Fibroblast of gingiva (primary cell): Measurements from ENCODE around the gene B3GNT5.

Experiments used
- DNase-seq: peaks from one replicate; pipeline ENCODE4 v3.0.0-alpha.2; 2011; ENCODE audit warnings: low read depth

The B3GNT5 gene

DNA sequence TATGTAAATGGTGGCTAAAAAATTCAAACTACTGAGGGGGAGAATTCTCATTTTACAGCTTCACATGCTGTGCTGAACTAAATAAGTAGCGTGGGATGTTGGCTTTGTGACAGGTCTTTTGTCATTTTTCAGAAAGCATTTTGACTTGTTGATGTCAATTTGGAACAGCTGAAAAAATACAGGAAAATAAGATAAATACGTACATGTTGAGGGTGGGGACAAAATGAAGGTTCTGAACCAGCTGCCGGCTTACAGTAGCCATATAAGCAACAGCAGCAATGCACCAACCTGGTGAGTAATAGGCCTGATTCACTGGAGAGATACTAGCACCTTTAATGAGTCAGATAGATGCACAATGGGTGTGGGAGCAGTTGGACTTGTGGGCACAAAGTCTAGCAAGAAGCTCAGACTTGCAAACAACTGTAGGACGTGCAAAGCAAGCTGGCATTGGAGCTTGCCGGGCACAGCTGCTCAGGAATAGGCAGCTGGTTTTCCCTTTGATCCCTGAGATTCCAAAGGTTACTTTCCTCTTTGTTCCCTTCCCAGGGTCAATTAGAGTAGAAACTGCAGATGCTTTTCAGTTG, 12.9 kb downstream of the B3GNT5 start:
- DNase-seq = peak; percentile 40

DNA sequence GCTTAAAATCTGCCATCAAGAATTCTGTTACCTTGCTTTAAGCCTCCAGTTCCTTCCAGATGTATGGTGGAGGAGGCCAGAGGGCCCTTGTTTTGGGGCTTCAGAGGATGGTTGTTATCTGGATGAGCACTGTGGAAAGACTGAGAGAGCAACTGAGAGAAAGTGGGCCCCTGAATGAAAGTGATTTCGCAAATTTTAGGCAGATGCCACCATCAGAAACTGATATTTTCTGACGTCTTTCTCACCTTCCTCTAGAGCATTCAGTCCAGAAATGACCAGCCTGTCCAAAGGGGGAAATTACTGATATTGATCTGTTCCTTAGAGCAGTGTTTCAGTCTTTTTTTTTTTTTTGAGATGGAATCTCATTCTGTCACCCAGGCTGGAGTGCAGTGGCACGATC, 13.4 kb downstream of the B3GNT5 start:
- no peak for DNase-seq

DNA sequence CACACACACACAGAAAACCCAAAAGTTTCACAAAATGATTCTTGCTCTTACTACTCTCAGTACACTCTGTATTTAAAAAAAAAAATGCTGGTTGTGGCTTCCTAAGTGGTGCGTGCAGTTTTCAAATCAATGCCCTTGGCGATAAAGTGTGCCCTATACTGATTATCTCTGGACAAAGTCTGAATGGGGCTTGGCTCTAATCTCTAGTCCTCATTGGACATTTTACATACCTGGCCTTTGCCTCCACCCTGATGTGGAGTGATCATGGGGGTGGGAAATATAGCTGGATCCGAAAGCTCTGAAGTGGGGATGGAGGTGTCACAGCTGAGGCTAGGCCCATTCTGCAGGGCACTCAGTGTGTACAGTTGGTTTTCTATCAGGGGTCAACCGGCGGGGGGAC, 14.1 kb downstream of the B3GNT5 start:
- no peak for DNase-seq

DNA sequence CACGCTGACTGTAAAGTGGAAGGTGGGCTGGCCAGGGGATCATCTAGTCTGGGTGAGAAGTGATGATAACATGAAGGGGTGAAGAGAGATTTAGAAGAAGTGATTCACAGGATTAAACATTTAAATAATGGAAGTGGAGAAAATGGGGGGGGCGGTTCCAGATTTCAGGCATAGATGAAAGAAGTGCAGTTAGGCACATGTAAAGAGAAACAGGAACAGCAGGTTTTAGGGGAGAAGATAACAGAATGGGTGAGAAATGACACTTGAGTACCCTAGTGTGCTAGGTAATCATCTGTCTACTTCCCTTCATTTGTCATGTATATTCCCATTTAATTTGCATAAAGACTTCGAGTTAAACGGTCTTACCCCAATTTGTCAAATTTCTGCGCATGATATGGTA, 15.3 kb downstream of the B3GNT5 start:
- DNase-seq = no peak

DNA sequence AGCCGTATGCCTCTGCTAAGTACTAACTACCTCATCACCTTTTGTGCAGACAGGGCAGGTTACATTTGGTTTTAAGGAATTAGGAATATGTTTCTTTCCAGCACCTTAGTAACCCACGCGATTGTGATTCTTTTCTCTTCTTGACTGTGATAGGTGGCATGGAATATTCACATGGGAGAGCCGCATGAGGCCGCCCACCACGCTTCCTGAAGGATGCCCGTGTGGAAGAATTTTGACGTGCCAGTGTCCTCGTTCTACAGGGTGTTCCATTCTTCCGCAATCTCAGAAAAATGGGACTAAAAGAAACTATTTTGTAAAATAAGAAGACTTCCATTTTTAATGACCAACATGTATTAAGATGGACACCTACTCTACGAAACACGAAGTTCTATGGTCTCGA, 16.3 kb downstream of the B3GNT5 start:
- no peak for DNase-seq

DNA sequence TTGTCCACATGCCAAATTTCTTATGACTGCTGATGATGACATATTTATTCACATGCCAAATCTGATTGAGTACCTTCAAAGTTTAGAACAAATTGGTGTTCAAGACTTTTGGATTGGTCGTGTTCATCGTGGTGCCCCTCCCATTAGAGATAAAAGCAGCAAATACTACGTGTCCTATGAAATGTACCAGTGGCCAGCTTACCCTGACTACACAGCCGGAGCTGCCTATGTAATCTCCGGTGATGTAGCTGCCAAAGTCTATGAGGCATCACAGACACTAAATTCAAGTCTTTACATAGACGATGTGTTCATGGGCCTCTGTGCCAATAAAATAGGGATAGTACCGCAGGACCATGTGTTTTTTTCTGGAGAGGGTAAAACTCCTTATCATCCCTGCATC, 17.3 kb downstream of the B3GNT5 start:
- DNase-seq = no peak

DNA sequence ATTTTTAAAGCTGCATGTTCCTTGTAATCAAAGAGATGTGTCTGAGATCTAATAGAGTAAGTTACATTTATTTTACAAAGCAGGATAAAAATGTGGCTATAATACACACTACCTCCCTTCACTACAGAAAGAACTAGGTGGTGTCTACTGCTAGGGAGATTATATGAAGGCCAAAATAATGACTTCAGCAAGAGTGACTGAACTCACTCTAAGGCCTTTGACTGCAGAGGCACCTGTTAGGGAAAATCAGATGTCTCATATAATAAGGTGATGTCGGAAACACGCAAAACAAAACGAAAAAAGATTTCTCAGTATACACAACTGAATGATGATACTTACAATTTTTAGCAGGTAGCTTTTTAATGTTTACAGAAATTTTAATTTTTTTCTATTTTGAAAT, 19.1 kb downstream of the B3GNT5 start:
- DNase-seq = no peak

DNA sequence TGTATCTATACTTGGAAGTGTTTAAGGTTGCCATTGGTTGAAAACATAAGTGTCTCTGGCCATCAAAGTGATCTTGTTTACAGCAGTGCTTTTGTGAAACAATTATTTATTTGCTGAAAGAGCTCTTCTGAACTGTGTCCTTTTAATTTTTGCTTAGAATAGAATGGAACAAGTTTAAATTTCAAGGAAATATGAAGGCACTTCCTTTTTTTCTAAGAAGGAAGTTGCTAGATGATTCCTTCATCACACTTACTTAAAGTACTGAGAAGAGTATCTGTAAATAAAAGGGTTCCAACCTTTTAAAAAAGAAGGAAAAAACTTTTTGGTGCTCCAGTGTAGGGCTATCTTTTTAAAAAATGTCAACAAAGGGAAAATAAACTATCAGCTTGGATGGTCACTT, 19.7 kb downstream of the B3GNT5 start:
- no peak for DNase-seq

DNA sequence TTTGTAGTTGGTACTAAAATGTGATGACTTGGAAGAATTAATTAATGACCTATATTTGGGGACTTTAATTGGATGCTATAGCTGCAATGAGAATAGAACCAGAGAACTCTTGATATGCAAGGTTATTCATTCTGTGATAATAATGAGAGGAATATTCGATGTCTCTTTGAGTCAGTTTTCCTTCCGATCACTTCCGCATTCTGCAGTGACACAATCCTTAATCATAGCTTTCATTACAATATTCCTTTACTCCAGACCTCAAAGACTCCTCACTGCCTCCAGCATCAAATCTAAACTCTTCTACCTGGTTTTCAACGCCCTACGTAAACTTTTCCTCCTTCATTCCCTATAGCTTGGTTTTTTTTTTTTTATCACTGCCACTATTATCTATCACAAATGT, 21.6 kb downstream of the B3GNT5 start:
- DNase-seq = no peak

DNA sequence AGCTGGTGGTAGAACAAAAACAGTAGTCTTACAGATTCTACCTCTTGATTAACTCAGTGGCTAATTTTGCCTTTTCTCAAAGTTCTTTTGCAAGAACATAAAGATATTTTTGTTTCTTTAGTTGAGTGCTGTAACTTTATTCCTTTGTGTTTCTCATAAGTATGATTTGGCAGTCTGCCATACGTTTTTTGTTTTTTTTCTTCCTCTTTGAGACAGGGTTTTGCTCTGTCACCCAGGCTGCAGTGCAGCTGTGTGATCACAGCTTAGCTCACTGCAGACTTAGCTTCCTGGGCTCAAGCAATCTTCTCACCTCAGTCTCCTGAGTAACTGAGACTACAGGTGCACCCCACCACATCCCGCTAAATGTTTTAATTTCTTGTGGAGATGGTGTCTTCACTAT, 22.4 kb downstream of the B3GNT5 start:
- DNase-seq = peak; percentile 89

DNA sequence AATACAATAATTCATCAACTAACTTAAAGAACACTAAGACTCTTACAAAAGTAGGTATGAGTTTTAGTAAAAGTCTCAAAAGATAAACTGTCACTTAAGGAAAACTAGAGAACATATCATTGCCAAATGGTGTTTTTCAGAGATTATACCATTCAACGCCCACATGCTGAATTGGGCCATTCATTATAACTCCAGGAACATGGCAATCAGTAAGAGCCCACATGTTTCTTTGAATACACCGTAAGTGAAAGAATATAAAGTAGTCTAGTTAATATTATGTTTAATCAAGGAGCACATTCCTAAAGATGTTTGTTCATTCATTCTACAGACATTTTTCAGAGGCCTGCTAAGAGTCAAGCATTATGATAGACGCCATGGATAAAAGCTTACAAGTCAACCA, 22.9 kb downstream of the B3GNT5 start:
- DNase-seq = no peak

DNA sequence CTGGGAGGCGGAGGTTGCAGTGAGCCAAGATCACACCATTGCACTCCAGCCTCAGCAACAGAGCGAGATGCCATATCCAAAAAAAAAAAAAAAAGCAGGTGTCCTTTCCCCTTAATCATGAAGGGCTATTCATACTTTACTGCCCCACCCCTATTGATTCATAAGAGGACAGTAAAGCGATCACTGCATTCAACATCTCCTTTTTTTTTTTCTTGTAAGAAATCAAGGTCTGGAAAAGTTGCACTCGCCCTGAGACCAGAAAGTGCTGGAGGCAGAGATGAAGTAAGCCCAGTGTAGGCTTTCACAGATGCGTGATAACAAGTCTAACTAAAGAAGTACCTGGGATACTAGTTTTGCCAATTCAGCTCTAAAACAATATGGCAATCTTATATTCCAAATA, 24.2 kb downstream of the B3GNT5 start:
- DNase-seq = no peak

DNA sequence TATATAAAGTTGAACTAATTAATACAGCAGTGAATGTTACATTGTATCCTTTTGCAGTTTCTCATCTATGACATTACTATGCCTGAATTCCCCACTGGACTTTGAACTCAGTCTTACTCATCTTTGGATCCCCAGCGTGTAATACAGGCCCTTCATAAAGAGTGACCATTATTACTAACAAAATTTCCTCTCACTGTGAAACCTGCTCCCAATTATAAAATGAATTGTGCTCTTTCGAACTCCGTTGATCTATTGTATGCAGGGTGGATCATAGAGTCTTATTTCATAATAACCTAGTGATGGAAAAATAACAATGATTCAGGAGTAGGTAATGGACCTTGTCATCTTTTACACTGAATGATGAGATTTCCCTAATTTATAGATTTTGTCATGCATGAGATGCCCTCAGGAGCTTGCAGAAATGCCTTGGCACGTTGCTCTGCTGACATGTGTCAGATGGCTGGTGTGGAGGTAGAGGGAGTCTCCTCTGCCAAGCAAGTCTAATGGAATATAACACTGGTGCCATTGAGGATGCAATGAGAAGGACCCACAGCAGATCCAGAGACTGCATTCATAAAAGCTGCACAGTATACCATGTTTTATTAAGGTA, 25.5 kb downstream of the B3GNT5 start:
- DNase-seq = peak; percentile 60

DNA sequence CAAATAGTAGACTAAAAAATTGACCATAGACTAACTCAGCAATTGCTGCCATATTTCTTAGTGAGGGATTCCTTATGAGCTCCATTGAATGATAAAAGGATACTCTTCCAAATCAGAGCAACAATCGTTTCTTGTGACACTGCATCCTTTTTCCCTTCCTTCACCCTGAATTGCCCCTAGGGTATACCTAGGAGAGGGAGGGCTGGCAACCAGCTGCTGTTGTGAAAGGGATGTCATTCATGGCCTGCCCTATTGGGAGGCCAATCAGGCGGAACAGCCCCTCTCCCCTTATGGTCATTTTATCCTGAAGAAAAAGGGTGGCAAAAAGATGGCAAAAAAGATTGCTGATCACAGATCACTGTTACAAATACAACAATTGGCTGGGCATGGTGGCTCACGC, 26.3 kb downstream of the B3GNT5 start:
- DNase-seq = no peak

DNA sequence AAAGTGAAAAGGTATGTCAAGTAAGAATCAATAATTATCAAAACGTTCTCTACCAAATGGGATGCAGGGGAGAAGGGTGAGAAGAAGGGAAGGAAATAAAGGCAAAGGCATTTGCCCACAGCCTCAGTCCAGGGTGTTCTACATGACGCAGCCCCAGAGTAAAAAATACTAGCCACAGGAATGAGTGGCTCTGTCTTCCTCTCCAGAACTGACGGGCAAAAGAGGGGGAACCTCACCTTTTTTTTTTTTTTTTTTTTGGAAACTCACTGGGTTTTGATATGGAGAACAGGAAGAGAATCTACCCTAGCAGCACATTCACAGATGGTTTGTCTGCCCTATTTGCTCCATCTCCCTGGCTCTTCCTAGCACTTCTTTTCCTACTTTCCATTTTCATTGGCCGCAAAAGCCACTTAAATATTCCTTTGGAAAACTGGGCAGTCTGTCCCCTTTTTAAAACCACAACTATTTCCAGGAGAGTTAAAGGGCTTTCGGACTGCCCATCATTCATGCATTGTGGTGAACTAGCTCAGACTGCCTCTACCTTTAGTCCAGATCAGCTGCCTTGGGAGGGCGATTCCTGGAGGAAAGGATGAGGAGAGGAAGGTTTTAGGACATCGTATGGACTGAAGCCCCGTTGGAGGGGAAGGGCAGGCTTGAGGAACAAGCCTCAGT, 28.2 kb downstream of the B3GNT5 start:
- DNase-seq = no peak

DNA sequence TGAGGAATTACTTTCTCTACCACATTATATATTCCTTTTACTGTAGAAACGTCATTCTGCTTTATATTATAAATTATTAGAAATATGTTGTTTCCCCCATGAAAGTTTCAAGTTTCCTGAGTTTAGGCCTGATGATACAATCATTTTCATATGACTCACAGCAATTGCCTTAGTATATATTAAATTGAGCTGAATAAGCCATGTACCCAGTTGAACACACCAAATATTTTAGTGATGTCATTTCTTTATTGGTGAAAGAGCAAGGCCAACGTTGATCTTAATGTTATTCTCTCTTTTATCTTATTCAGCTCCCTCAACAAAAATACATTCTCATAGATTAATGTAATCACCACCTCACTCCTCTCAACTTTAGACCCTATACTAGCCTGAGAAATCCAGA, 30.8 kb downstream of the B3GNT5 start:
- peak; percentile 58 for DNase-seq

DNA sequence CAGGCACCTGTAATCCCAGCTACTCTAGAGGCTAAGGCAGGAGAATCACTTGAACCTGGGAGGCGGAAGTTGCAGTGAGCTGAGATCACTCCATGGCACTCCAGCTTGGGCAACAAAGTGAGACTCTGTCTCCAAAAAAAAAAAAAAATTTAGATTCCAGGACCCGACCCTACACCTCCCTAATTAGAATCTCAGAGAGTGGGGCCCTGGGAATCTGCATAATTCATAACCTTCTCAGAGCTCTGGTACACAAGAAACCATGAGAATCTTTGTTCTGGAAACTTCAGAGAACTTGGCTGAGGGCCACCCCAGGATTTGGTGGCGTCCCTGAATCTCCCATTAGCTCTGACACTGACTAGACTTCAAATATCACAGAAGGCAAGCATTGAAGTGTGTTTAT, 31.5 kb downstream of the B3GNT5 start:
- DNase-seq = no peak

DNA sequence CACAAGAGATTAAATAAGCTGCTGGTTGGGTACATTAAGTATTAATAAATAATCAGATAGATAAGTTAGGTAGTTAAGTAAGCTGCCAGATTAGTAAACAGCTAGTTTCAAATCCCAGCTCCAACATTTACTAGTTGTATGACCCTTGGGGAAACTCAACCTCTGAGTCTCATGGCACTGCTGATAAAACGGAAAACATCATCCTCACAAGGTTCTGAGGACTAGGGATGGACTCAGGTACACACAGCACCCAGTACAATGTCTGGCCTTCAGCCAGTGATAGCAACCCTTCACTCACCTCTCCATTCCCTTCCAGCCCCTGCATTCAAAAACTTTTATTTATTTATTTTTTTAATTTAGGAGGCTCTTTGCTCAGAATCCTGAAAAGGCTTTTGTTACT, 32.3 kb downstream of the B3GNT5 start:
- no peak for DNase-seq

DNA sequence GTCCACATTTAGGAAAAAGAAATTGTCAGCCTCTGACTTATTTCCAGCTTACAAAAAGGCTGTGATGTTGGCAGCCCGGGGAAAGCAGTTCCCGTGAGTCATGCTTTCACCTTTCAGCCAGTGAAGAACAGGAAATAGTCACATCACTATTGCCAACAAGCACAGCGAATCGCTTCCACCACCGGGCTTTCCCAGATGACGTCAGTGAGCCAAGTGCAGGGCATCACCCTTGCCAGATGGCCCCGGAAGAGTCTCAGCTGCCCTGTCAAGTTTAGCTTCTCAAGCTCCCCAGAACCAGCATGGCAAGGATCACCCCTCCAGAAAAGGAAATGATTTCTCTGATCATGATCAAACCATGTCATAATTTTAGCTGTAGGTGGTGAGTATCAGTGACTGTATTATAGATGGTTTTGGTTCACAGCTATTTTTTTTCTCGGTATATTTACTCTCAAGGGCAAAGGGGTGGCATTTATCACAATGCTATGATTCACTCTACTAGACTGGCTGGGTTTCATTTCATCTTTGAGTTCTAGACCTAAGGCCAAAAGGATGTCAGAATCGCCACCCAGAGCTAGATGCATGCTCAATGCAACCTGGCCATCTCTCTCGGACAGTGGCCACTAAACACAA, 32.9 kb downstream of the B3GNT5 start:
- peak; percentile 98 for DNase-seq

DNA sequence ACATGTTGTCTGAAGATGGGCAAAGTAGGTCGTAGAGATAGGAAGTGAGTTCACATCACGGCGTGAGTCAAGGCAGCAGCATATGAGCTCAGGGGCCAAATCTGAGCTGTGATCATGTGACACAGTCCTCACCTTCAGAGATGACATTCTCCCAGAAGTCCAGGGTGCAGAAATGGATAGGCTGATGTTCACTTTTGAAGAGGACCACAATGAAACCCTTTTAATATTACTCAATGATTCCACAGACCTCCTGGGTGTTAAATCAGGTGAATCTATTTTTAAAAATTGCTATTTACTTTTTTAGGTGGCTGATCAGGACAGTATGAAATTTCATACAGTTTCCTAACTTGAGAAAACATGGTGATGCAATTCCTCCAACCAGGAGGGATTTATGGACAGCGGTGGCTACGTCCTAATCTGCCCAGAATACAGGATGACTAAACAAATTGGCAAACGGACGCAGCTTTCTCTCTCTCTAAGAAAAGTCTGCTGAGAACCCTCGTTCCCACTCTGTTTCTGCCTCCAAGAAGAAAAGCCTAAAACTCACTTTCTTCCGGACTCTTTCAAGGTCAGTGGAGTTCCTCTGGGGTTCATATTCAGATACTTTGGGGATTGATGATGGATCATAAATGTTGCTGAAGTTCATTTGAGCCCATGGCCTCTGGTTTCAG, 34.4 kb downstream of the B3GNT5 start:
- DNase-seq = peak; percentile 95

DNA sequence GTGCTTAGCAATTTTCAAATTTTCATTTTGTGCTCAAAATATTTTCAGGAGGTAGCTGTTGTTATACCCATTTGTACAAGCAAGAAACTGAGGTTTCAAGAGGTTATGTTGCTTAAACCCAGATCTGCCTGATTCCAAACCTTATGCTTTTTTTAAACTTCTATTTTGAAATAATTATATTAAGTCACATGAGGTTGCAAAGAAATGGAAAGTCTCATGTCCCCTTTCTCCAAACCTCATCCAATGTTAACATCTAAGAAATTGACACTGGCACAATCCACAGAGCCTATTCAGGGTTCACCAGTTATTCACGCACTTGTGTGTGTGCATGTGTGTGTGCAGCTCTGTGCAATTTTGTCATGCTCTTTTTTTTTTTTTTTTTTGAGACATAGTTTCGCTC, 35.1 kb downstream of the B3GNT5 start:
- no peak for DNase-seq

DNA sequence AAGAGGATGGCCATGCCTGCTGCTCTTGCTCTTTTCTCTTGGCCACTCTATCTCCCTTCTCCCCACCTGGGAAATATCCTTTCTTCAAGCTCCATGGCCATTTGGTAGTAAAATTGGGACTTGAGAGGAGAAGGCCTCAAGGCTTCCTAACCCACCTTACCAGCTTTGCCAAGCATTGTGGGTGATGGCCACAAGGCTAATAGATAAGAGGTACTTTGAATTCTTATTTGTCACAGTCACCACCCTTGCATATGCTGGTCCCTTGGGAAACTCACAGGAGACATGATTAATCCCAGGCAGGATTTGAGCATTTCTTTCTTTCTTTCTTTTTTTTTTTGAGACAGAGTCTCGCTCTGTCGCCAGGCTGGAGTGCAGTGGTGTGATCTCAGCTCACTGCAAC, 37.2 kb downstream of the B3GNT5 start:
- no peak for DNase-seq

DNA sequence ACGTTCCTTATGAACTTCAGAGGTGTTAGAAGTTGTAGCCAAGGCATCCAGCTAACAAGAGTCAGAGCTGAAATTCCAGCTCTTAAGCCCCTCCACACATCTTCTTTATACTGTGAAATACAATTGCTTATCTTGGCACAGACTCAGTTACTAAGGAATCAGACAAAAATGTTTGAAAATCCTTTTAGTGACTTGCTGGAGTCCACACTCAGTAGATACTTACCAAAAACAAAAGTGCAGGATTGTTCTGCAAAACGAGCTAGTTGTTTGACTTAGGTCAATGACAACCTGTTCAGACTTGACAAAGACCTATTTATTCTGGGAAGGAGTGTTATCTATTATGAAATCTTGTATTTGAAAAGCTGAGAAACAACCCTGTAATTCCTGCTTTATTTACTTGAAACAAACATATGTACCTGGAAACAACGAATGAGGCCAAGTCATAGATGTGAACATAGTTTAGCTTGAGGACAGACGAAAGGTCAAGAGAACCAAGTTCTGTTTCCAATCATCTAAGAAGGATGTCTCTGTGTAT, 38.5 kb downstream of the B3GNT5 start:
- DNase-seq = peak; percentile 31
